ENCODE data around the gene KIF5C.

KIF5C gene

GRCh38 chr2:149001496-149001895 lies 126.5 kb downstream of the KIF5C start:
- H3K4me3 ChIP-seq (replicated peaks; ENCODE audit: low read depth, low read length), result no peak overlapping the region
- no peak for TF ChIP-seq CTCF (IDR thresholded peaks at IDR 0.05; ENCODE audit: low read depth, low read length, missing control alignments)
- DNase-seq (ENCODE audit: extremely low read depth, low read depth), result no peak

- H3K4me3 ChIP-seq (replicated peaks; ENCODE audit: low read depth, low read length), result 0 out of 2 replicates have a peak overlapping the region, but pooled peaks have one; percentile 6
- no peak for TF ChIP-seq CTCF (IDR thresholded peaks at IDR 0.05; ENCODE audit: low read depth, low read length, missing control alignments)
- no peak for DNase-seq (ENCODE audit: extremely low read depth, low read depth)
These were observed 127.4 kb downstream of the KIF5C start for GRCh38 chr2:149002378-149002890.

GRCh38 chr2:149002891-149003740 lies 128.1 kb downstream of the KIF5C start:
- 0 out of 2 replicates have a peak overlapping the region, but pooled peaks have one; percentile 6 for H3K4me3 ChIP-seq (replicated peaks; ENCODE audit: low read depth, low read length)
- no peak for TF ChIP-seq CTCF (IDR thresholded peaks at IDR 0.05; ENCODE audit: low read depth, low read length, missing control alignments)
- no peak for DNase-seq (ENCODE audit: extremely low read depth, low read depth)

GRCh38 chr2:149004836-149005235 lies 129.8 kb downstream of the KIF5C start:
- no peak for TF ChIP-seq CTCF (IDR thresholded peaks at IDR 0.05; ENCODE audit: low read depth, low read length, missing control alignments)
- H3K4me3 ChIP-seq (replicated peaks; ENCODE audit: low read depth, low read length), result no peak overlapping the region
- no peak for DNase-seq (ENCODE audit: extremely low read depth, low read depth)

GRCh38 chr2:149005471-149006077 lies 130.5 kb downstream of the KIF5C start:
- DNase-seq (ENCODE audit: extremely low read depth, low read depth), result no peak
- H3K4me3 ChIP-seq (replicated peaks; ENCODE audit: low read depth, low read length), result no peak overlapping the region
- no peak for TF ChIP-seq CTCF (IDR thresholded peaks at IDR 0.05; ENCODE audit: low read depth, low read length, missing control alignments)

GRCh38 chr2:149006883-149007543 lies 132.0 kb downstream of the KIF5C start:
- no peak for DNase-seq (ENCODE audit: extremely low read depth, low read depth)
- TF ChIP-seq CTCF (IDR thresholded peaks at IDR 0.05; ENCODE audit: low read depth, low read length, missing control alignments), result no peak
- H3K4me3 ChIP-seq (replicated peaks; ENCODE audit: low read depth, low read length), result no peak overlapping the region
